ENCODE results near the gene SLF2.

DNA sequence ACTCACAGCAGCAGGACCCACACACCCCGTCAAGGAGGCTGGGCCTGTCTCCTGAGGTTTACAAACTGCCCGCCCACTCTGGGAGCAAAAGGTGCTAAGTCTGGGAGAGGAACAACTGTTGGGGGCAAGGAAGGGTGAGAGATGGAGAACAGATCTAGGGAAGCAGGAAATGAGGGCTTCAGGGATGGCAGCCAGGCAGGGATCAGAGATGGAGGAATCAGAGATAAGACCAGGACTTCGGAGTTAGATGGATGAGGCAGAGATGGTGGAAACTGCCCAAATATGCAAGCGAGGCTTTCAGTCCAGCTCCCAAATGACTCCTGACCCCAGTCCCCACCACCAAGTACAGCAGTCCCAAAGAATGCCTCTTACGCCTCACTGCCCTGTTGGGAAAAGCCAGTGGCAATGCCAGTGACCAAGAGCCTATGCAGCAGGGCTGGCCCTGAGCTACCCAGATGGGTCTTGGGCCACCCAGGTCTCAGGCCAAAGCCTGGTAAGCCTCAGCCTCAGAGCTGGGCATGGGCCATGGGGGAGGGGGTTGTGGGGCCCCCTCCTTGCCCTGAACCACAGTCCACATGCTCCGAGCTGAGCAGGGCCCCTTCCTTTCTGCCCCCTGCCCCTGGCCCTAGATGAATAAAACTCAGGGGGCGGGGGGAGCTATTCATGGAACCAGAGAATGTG lies 39.5 kb upstream of the SLF2 start:
- TF ChIP-seq, protein P1, sequence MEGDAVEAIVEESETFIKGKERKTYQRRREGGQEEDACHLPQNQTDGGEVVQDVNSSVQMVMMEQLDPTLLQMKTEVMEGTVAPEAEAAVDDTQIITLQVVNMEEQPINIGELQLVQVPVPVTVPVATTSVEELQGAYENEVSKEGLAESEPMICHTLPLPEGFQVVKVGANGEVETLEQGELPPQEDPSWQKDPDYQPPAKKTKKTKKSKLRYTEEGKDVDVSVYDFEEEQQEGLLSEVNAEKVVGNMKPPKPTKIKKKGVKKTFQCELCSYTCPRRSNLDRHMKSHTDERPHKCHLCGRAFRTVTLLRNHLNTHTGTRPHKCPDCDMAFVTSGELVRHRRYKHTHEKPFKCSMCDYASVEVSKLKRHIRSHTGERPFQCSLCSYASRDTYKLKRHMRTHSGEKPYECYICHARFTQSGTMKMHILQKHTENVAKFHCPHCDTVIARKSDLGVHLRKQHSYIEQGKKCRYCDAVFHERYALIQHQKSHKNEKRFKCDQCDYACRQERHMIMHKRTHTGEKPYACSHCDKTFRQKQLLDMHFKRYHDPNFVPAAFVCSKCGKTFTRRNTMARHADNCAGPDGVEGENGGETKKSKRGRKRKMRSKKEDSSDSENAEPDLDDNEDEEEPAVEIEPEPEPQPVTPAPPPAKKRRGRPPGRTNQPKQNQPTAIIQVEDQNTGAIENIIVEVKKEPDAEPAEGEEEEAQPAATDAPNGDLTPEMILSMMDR (IDR thresholded peaks at IDR 0.05 in 4 of 5, conservative IDR thresholded peaks at IDR 0.05 in 1 of 5): no peak
- TF ChIP-seq POLR2A (IDR thresholded peaks at IDR 0.05): no peak
